ENCODE data around the gene DNAAF3. TPM values are rescaled to one million over a fixed set of nuclear protein-coding genes. Genes with fewer than 3 reads are reported as not detected.

Gene DNAAF3
- total RNA-seq, 2 donors from 2014 or later, result 1.6 to 2.4 TPM

- no peaks in the 10 kb centered on the region for H3K27me3 ChIP-seq
- peak overlapping the region in 1 of 2 donors; percentile 24 for H3K9ac ChIP-seq (ENCODE audit: low read depth in 2 of 2, low read length in 2 of 2)
- no peak overlapping the region for H3K4me3 ChIP-seq
- DNase-seq, result no peak
- H3K27ac ChIP-seq, result no peak overlapping the region
- intact Hi-C loops (cut with DNase I), result no loop called here
- TF ChIP-seq CTCF (IDR thresholded peaks at IDR 0.05), result no peak
- peaks cover 8% of the 10 kb centered on the region for H3K4me1 ChIP-seq
- H3K9me3 ChIP-seq, result no peaks in the 10 kb centered on the region
- no peaks in the 10 kb centered on the region for H3K36me3 ChIP-seq
Observed at GRCh38 chr19:55112246-55112776, 54.1 kb downstream of the DNAAF3 start.

- Histone ChIP-seq H3K27ac (no peak overlapping the region), H3K9ac (ENCODE audit: low read depth in 2 of 2, low read length in 2 of 2) (no peak overlapping the region), H3K4me3 (no peak overlapping the region), H3K4me1 (peaks cover 8% of the 10 kb centered on the region), H3K9me3 (no peaks in the 10 kb centered on the region), H3K27me3 (no peaks in the 10 kb centered on the region), H3K36me3 (no peaks in the 10 kb centered on the region)
- TF ChIP-seq CTCF (IDR thresholded peaks at IDR 0.05), result no peak
- no peak for DNase-seq
- intact Hi-C loops (cut with DNase I), result no loop called here
Observed at GRCh38 chr19:55111238-55111831, 55.1 kb downstream of the DNAAF3 start.

GRCh38 chr19:55109527-55110291 is 56.7 kb downstream of the DNAAF3 start:
- no peaks in the 10 kb centered on the region for H3K4me1 ChIP-seq
- H3K36me3 ChIP-seq, result no peaks in the 10 kb centered on the region
- no peaks in the 10 kb centered on the region for H3K27me3 ChIP-seq
- H3K4me3 ChIP-seq, result no peak overlapping the region
- intact Hi-C loops (cut with DNase I), result no loop called here
- no peak overlapping the region for H3K9ac ChIP-seq (ENCODE audit: low read depth in 2 of 2, low read length in 2 of 2)
- DNase-seq, result no peak
- TF ChIP-seq CTCF (IDR thresholded peaks at IDR 0.05), result no peak
- H3K9me3 ChIP-seq, result no peaks in the 10 kb centered on the region
- H3K27ac ChIP-seq, result no peak overlapping the region

Small RNA genes within 50 kb of the gene (microRNA-seq; reads per million reads assigned to microRNA genes)
- gene MIR7975, result not detected

Other genes with a start within 250 kb of the DNAAF3 start
- gene NLRP7, start 219.1 kb downstream of the DNAAF3 start, total RNA-seq, result not detected
- gene NLRP2, start 200.2 kb downstream of the DNAAF3 start, total RNA-seq, result 10 to 100 TPM; 19.1 to 48.7 TPM
- 1 to 10 TPM in 1 of 2 donors, under 1 TPM in 1; 0.32 to 1.1 TPM for gene GP6, start 128.3 kb downstream of the DNAAF3 start, total RNA-seq
- 10 to 100 TPM; 39.5 to 93.0 TPM for gene RDH13, start 103.5 kb downstream of the DNAAF3 start, total RNA-seq
- 10 to 100 TPM; 27.5 to 83.9 TPM for gene EPS8L1, start 90.7 kb downstream of the DNAAF3 start, total RNA-seq
- 100 to 1,000 TPM in 1 of 2 donors, 10 to 100 TPM in 1; 82.6 to 112 TPM for gene PPP1R12C, start 49.0 kb downstream of the DNAAF3 start, total RNA-seq
- 1 to 10 TPM in 1 of 2 donors, under 1 TPM in 1; 0.69 to 2.1 TPM for gene TNNT1, start 17.4 kb downstream of the DNAAF3 start, total RNA-seq
- 1 to 10 TPM in 1 of 2 donors, under 1 TPM in 1; 0.64 to 1.2 TPM for gene TNNI3, start 8.9 kb downstream of the DNAAF3 start, total RNA-seq
- gene SYT5, start 13.7 kb upstream of the DNAAF3 start, total RNA-seq, result 1 to 10 TPM in 1 of 2 donors, under 1 TPM in 1; 0.67 to 3.2 TPM
- 100 to 1,000 TPM in 1 of 2 donors, 10 to 100 TPM in 1; 76.3 to 131 TPM for gene PTPRH, start 42.9 kb upstream of the DNAAF3 start, total RNA-seq
- 1 to 10 TPM; 2.1 to 5.3 TPM for gene TMEM86B, start 62.1 kb upstream of the DNAAF3 start, total RNA-seq
- 10 to 100 TPM; 65.1 to 97.2 TPM for gene PPP6R1, start 92.4 kb upstream of the DNAAF3 start, total RNA-seq
- 10 to 100 TPM; 29.0 to 82.3 TPM for gene HSPBP1, start 113.5 kb upstream of the DNAAF3 start, total RNA-seq
- 1 to 10 TPM in 1 of 2 donors, under 1 TPM in 1; 0.59 to 2.3 TPM for gene BRSK1, start 117.4 kb upstream of the DNAAF3 start, total RNA-seq
- gene TMEM150B, start 158.7 kb upstream of the DNAAF3 start, total RNA-seq, result 10 to 100 TPM in 1 of 2 donors, 1 to 10 TPM in 1; 9.7 to 47.2 TPM
- gene KMT5C, start 173.3 kb upstream of the DNAAF3 start, total RNA-seq, result 10 to 100 TPM; 14.9 to 24.9 TPM
- 10 to 100 TPM; 12.9 to 15.2 TPM for gene COX6B2, start 188.1 kb upstream of the DNAAF3 start, total RNA-seq
- not detected for gene GARIN5B, start 196.6 kb upstream of the DNAAF3 start, total RNA-seq
- gene IL11, start 203.8 kb upstream of the DNAAF3 start, total RNA-seq, result under 1 TPM in 1 of 2 donors, not detected in 1; 0.64 TPM
- gene TMEM190, start 210.2 kb upstream of the DNAAF3 start, total RNA-seq, result not detected
- gene TMEM238, start 217.7 kb upstream of the DNAAF3 start, total RNA-seq, result 10 to 100 TPM; 78.1 to 85.9 TPM
- 1,000 to 10,000 TPM; 1,447 to 1,819 TPM for gene RPL28, start 219.3 kb upstream of the DNAAF3 start, total RNA-seq
- gene UBE2S, start 241.2 kb upstream of the DNAAF3 start, total RNA-seq, result 100 to 1,000 TPM in 1 of 2 donors, 10 to 100 TPM in 1; 43.8 to 147 TPM